Amniotic stem cell (primary cell): ENCODE data around the gene SLC16A2.
"Not testable (repeated sequence)": the region's sequence is repeated elsewhere in the genome, so short reads cannot be mapped to it uniquely, and the experiment has no call there.

Experiments used
- DNase-seq: peaks from one replicate; lab custom pipeline; 2025; lab: John Stamatoyannopoulos, UW

The SLC16A2 gene

DNA sequence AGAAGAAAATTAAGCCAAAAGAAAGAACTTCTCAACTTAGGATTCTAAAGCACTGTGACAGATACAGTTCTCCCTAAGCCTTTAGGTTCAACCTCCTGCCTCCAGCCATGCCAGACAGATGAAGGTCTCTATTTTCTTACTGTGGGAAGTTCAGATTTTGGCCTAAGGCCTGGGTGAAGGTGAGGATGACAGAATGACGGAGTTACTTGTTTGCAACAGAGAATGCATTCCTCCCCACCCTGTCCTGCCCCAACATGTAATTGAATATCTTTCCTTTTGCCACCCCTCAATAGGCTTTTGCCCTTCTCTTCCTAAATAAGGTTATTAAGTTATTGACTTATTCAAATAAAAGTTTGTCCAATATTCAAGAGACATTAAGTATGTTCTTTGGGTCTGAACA is 25.6 kb downstream of the SLC16A2 start:
- DNase-seq: no peak

- no peak for DNase-seq
These were observed 27.4 kb downstream of the SLC16A2 start for GRCh38 chrX:74448669-74449068.

GRCh38 chrX:74449322-74449936 is 28.1 kb downstream of the SLC16A2 start:
- no peak for DNase-seq

DNA sequence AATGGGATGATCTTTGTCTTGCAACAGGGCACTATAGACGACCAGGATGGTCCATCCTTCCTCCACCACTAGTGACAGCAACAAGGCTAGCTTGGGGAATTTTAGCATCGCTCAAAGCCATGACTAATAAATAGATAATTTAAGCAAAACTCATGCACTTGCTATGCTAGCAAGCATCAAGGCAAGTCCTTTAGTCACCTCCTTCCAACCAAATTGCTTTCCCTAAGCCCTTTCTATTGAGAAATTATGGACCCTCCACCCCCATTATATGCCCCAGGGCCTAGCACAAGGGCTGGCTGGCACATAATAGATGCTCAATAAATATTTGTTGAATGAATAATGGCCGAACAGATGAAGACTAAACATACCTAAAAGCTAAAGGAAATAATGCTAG is 28.6 kb downstream of the SLC16A2 start:
- DNase-seq: no peak

DNA sequence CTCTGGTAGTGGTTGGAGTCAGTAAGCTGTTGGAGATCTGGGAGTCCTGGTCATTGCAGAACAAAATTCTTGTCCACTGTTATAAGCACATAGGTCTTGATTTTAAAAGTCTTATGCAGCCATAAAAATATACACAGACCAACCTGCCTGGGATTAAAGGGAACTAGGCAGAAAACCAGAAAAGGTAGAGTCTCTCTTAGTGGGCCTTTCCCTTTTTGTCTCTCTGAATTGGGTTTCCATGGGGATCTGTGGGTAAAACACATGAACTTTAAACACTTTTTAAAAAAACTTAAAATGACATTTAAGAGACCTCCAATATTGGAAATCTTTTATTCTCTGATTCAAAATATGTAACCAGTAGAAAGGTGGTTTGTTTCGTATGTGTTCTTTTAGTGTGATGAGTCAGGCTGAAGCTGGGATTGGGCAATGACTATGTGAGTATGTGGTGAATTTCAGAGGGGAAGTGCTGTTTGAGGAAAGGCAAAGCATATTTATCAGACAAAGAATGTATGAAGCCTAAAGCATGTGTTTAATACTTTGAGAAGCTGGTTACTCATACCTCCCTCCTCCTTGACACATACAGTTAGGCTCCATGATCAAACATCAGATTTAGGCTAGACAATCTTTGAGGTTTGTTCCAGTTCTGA is 29.6 kb downstream of the SLC16A2 start:
- peak; percentile 75 for DNase-seq

DNA sequence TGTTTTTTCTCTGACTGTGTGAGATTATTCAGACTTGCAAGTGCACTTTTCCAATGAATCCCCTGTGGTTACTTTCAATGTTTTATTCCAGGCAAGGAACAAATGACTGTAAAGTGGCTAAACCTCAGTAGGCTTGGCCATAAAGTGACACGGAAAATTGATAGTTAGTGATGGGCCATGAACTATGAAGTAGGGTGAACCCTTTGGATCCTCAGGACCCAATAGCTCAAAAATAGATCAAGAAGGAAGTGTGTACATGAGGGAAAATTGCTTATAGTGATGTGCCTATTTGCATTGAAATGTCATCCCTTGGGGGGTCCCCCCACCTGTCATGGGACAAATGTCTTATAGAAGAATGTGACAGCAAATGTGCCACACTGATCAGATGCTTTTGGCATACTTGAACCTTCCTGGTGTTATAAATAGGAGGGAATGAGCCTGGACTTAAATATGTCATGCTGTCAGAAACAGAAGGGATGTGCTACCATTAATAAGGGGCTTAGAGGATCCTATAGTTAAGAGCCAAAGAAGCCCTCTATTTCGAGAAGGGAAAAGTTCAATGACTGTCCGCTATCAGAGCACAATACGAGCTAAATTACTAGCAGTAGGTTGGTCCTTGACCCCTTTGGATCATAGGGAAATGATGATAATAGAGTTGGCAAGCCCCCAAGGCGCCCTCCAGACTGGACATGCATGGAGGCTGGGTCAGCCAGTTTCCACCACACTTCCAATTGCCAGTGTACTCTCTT is 30.3 kb downstream of the SLC16A2 start:
- no peak for DNase-seq

- no peak for DNase-seq
These were observed 30.8 kb downstream of the SLC16A2 start for GRCh38 chrX:74452199-74452481.

DNA sequence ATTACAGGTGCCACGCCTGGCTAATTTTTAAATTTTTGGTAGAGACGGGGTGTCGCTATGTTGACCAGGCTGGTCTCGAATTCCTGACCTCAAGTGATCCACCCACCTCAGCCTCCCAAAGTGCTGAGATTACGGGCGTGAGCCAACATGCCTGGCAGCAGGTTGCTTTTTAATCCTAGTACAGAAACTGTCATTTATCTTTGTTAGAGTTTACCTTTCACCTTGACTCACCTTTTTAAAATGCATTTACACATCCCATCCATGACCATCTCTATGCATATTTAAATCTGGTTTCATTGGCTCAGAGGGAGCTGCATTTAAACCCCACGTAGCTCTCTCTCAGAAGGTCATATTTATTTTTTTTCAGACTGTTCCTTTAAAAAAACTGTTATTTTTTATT is 31.9 kb downstream of the SLC16A2 start:
- no peak for DNase-seq

- not testable (repeated sequence) for DNase-seq
These were observed 32.9 kb downstream of the SLC16A2 start for GRCh38 chrX:74454233-74454632.

GRCh38 chrX:74458736-74459135 is 37.4 kb downstream of the SLC16A2 start:
- DNase-seq: peak; percentile 9

DNA sequence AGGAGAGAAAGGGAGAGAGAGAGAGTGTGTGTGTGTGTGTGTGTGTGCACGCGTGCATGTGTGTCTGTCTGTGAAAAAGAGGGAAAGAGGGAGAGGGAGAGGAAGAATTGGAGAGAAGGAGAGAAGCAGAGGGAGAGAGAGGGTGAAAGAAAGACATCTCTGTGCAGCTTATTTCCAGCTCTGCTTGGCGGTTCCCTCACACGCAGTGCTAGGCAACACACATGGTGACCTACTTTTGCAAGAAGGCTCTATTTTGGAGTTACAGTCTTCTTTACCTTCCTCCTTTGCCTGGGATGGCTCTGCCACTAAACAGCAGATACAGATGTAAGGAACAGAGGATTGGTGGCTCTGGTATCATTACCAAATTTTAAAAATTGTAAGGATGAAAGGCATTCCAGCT is 40.1 kb downstream of the SLC16A2 start:
- no peak for DNase-seq

DNA sequence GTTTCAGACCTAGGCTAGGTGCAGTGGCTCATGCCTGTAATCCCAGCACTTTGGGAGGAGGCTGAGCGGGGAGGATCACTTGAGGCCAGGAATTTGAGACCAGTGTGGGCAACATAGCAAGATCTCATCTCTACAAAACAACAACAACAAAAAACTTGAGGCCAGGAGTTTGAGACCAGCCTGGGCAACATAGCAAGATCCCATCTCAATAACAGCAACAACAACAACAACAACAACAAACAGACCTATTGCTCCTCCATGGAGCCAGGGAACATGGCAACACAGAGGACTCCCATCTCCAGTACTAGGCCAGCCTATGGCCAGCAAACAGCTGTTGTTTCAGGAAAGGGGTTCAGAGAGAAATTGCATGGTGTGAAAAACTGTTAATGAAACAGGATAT is 43.4 kb downstream of the SLC16A2 start:
- DNase-seq: no peak

DNA sequence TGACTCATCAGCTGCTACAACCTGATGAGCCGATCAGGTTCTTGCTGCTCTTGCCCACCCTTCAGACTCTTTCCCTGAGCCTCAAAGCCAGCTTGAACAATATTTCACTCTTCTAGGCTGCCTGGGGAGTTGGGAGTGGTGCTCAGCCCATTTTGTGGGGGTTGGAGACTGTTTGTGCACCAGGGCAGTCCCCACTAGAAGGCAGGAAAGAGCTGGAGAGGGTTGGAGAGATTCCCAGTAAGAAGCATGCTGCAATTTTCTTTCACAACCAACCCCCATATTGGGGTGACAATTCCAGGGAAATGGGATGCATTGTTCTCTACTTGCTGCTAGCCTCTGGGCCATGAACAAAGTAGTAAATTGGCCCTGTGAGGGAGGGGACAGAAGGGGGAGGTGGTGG is 44.1 kb downstream of the SLC16A2 start:
- DNase-seq: no peak

- no peak for DNase-seq
These were observed 46.4 kb downstream of the SLC16A2 start for GRCh38 chrX:74467656-74468055.

DNA sequence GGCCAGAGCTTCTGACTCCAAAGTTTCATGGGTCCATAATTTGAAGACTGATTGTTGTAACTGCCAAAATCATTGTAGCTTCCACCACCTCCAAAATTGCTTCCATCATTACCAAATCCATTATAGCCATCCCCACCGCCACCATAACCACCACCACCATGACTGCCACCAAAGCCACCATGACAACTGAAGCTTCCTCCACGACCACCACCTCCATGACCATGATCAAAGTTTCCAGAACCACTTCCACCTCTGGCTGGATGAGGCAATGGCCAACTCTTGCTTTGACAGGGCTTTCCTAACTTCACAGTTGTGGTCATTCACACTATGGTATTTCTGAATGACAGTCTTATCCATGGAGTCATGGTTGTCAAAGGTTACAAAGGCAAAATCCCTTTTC is 51.8 kb downstream of the SLC16A2 start:
- DNase-seq: not testable (repeated sequence)

GRCh38 chrX:74490247-74490646 is 69.0 kb downstream of the SLC16A2 start:
- no peak for DNase-seq

- DNase-seq: no peak
These were observed 71.5 kb downstream of the SLC16A2 start for GRCh38 chrX:74492720-74493201.

DNA sequence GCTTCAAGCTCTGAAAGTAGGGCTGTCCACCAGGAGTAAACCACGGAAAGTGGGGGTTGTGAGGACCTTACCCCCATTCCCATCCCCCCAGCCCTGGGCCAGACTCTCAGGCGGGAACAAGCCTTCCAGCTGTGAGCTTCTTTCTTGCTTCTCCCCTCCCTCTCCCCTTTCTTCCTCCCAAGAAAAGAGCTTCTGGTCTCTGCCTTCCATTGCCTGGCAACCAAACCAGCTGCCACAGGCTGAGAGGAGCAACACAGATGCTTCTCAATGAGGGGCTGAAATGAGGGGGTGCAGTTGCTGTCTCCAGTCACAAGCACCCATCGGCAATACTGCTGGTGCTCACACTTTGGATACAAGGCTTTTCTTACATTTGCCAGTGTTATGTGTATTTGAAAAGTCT is 72.5 kb downstream of the SLC16A2 start:
- DNase-seq: no peak

DNA sequence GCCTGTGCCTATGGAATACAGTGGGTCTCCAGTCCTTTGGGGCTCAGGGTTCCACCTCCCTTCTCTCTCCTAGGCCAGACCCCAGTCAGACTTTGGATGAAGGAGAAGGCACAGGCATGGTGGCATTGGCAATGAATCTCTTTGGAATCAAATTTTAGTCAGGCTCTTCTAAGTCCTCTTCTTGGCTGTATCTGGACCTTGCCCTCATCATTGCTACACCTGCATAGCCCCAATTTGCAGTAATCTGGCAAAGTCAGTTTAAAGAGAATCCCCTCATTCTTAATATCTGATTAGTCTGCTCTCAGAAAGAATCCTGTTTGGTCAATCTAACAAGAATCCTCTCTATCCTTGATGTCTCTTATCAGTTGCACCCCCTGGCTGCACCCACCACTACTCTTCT is 77.6 kb downstream of the SLC16A2 start:
- DNase-seq: no peak

DNA sequence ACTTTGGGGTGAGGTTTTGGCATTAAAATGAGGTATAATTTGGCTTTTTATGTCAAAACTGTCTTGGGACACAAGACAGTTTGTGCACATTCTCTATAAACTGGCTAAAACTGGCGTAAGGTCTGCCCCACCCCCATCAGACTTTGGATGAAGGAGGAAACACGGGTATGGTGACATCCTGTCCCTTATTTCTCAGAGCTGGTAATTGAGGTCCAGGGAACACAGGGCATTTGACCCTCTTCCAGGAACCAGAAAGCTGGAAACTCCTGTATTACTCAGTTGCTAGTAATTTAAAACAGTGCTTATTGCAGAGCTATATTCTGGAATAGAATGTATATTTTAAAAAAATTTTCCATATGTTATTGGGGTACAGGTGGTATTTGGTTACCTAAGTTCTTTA is 78.8 kb downstream of the SLC16A2 start:
- DNase-seq: no peak

DNA sequence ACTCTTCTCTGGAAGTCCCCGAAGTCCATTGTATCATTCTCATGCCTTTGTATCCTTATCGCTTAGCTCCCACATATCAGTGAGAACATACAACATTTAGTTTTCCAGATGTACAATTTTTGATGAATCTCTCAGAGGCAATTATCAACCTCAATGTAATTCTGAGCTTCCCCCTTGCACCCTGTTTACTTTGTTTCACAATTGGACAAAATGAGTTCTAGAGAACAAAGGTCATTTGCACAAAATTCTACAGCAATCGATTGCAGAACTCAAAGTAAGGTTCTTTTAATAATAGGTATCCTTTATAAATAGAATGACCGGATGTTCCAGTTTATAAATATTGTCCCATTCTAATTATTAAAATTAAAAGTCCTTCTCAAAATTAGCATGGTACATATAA is 79.3 kb downstream of the SLC16A2 start:
- DNase-seq: no peak

DNA sequence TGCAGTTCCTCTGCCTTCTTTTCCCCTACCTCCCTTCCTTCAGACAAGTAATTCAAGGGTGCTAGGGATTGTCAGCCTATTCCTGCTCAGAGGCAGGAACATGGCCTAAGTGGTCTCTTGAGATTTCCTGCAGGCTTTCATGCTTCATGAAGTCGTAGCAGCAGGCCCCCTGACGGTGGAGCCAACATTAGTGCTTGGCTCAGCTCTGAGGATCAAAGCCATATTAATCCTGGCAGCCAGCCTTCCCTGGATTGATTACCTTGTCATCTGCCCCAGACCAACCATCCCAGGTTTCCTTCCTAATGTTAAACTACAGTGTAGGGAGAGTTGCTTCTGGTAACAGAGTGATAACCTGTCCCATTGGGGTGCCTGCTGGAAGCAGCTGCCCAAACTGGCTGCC is 84.1 kb downstream of the SLC16A2 start:
- DNase-seq: no peak

- no peak for DNase-seq
These were observed 85.2 kb downstream of the SLC16A2 start for GRCh38 chrX:74506317-74507115.
